HUES48 (cell line): ENCODE measurements around the gene GPR146.
"Not testable (repeated sequence)": the region's sequence is repeated elsewhere in the genome, so short reads cannot be mapped to it uniquely, and the experiment has no call there.

Source experiments
- H3K27ac ChIP-seq: one replicate; pipeline ENCODE4 v1.7.0; 2013; ENCODE audit warnings: low read depth, low read length, inconsistent platforms
- H3K27me3 ChIP-seq: 2 replicates; pipeline ENCODE4 v1.6.1; 2013; ENCODE audit warnings: mild to moderate bottlenecking, low read length; ENCODE audit not compliant: control insufficient read depth, insufficient read depth
- H3K36me3 ChIP-seq: 2 replicates; pipeline ENCODE4 v1.6.1; 2013; ENCODE audit warnings: low read length; ENCODE audit not compliant: control insufficient read depth, insufficient read depth
- H3K4me1 ChIP-seq: 2 replicates; pipeline ENCODE4 v1.6.1; 2013; ENCODE audit warnings: mild to moderate bottlenecking, low read length; ENCODE audit not compliant: control insufficient read depth, insufficient read depth
- H3K4me3 ChIP-seq: 2 replicates; pipeline ENCODE4 v1.5.1; 2013; ENCODE audit warnings: mild to moderate bottlenecking, low read depth, low read length
- H3K9ac ChIP-seq: 2 replicates; pipeline ENCODE4 v1.6.1; 2013; ENCODE audit warnings: mild to moderate bottlenecking, low read depth, low read length, moderate library complexity
- H3K9me3 ChIP-seq: 2 replicates; pipeline ENCODE4 v1.6.1; 2013; ENCODE audit warnings: low read length; ENCODE audit not compliant: control insufficient read depth, insufficient read depth

Gene GPR146

DNA sequence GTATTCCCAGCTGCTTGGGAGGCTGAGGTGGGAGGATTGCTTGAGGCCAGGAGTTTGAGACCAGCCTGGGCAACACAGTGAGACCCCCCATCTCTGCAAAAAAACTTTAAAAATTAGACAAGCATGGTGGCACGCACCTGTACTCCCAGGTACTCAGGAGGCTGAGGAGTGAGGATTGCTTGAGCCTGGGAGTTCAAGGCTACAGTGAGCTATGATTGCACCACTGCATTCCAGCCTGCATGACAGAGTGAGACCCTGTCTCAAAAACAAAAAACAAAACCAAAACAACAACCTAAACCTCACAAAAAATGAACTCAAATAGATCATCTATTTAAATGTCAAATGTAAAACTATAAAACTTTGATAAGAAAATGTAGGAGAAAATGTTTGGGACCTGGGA lies 4.1 kb upstream of the GPR146 start:
- H3K27me3 ChIP-seq, H3K9me3 ChIP-seq, H3K9ac ChIP-seq, H3K27ac ChIP-seq, H3K4me3 ChIP-seq, H3K36me3 ChIP-seq: not testable (repeated sequence)
- peaks cover 11% of the 10 kb centered on the region for H3K4me1 ChIP-seq

GRCh38 chr7:1040790-1041189 lies 3.6 kb upstream of the GPR146 start:
- H3K27me3 ChIP-seq = no peaks in the 10 kb centered on the region
- peaks cover under 1% of the 10 kb centered on the region; the same call in 1 of the 2 replicates for H3K9me3 ChIP-seq
- no peak overlapping the region for H3K27ac ChIP-seq
- H3K4me3 ChIP-seq = peak overlapping the region; percentile 41; the same call in 1 of the 2 replicates
- H3K4me1 ChIP-seq = peaks cover 12% of the 10 kb centered on the region
- H3K36me3 ChIP-seq = no peaks in the 10 kb centered on the region
- no peak overlapping the region for H3K9ac ChIP-seq

DNA sequence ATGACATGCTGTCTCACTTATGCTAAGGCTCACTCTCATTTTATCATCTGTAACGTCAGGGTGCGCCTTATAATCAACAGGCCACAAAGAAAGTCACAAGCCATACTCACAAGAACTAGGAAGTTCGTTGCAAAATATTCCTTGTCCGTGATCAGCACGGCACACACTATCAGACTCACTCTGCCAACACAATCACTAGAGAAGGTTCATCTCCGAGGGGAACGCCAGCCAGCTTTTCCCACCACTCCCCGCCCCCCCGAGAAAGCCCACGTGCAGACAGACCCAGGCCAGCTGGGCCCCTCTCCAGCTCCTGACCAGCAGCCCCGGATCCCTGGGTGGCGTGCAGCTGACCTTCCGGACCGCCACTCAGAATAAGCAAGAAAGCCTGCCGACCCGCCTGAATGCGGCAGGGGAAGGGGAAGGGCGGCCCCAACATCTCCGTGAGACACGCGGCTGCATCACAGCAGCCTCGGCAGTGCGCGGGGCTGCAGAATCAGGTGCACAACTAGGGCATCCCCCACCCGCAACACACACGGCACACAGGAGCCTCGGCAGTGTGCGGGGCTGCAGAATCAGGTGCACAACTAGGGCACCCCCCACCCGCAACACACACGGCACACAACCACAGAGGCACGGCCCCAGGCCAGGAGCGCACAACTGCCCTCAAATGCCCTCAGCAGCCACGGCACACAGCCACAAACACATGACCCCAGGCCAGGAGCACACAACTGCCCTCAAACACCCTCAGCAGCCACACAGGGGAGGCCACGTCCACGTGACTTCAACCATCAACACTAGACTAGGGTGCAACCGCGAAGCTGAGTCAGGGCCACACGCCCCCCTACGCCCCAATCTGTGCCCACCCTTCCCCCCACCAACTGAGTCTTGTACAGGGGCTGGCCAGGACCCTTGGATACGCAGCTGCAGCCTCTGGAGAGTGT lies 2.5 kb upstream of the GPR146 start:
- no peaks in the 10 kb centered on the region for H3K27me3 ChIP-seq
- H3K27ac ChIP-seq = no peak overlapping the region
- H3K9ac ChIP-seq = no peak overlapping the region
- H3K4me1 ChIP-seq = peaks cover 12% of the 10 kb centered on the region
- H3K4me3 ChIP-seq = 0 out of 2 replicates have a peak overlapping the region, but pooled peaks have one; percentile 21
- H3K36me3 ChIP-seq = no peaks in the 10 kb centered on the region
- no peaks in the 10 kb centered on the region for H3K9me3 ChIP-seq

- Histone ChIP-seq H3K27me3 (no peaks in the 10 kb centered on the region), H3K4me3 (no peak overlapping the region), H3K4me1 (peaks cover 12% of the 10 kb centered on the region), H3K9me3 (no peaks in the 10 kb centered on the region), H3K27ac (no peak overlapping the region), H3K9ac (no peak overlapping the region), H3K36me3 (no peaks in the 10 kb centered on the region)
These were observed 1.9 kb upstream of the GPR146 start for GRCh38 chr7:1042492-1042833.

GRCh38 chr7:1043552-1044188 lies 676 bp upstream of the GPR146 start:
- Histone ChIP-seq H3K36me3 (no peaks in the 10 kb centered on the region), H3K4me3 (peak overlapping the region; percentile 61), H3K9ac (peak overlapping the region; percentile 73), H3K27ac (peak overlapping the region; percentile 93), H3K27me3 (no peaks in the 10 kb centered on the region), H3K9me3 (no peaks in the 10 kb centered on the region), H3K4me1 (peaks cover 12% of the 10 kb centered on the region)

DNA sequence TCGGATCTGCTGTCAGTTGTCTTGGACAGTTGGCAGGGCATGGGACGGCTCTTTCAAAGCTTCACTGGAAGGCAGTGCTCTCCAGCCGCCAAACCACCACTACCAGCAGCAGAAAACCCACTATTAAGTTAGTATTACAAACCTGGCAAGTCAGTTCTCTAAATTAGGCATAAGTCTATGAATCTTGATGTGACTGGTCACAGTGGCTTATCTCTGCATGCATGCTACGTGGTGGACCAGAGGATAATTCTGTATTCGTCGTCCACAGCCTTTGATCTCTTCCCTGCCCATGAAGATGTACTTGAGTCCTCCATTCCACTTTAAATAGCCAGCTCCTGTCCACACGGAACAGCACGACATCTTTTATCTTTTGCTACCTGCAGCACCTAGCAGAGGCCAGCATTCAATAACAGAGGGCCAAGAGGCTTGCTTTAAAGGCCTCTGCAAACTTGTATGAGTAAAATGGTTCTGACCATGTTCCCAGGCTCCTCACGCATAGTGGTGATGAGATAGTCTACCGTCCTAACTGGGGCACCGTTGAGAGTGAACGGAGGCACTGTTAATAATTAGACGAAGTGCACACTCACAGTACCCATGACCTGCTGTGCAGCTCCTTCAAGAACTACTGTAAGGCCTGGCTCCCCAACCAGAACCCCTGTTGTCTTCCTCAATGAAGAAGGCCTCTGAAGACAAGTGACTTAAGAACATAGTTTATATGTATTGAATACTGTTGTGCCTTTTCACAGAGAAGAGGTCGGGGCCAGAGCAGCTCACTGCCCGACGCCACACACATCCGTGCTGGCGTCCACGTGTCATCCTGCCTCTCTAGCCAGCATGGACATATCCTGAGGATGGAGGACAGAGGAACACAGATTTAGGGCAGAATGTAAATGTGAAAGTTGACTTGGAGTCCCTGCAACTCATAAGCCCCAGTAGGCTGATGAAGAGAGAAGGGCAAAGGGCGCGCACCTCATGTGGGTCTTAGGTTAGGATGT lies 1.0 kb downstream of the GPR146 start:
- Histone ChIP-seq H3K9me3 (no peaks in the 10 kb centered on the region), H3K27me3 (no peaks in the 10 kb centered on the region), H3K4me3 (peak overlapping the region; percentile 76), H3K36me3 (no peaks in the 10 kb centered on the region), H3K9ac (no peak overlapping the region), H3K4me1 (peaks cover 12% of the 10 kb centered on the region), H3K27ac (peak overlapping the region; percentile 91)

- Histone ChIP-seq H3K27me3 (no peaks in the 10 kb centered on the region), H3K27ac (no peak overlapping the region), H3K4me1 (peaks cover 12% of the 10 kb centered on the region), H3K9me3 (no peaks in the 10 kb centered on the region), H3K9ac (no peak overlapping the region), H3K36me3 (no peaks in the 10 kb centered on the region), H3K4me3 (no peak overlapping the region)
These were observed 2.7 kb downstream of the GPR146 start for GRCh38 chr7:1046722-1047679.

- peaks cover 16% of the 10 kb centered on the region for H3K4me1 ChIP-seq
- no peak overlapping the region for H3K4me3 ChIP-seq
- H3K27ac ChIP-seq = no peak overlapping the region
- no peaks in the 10 kb centered on the region for H3K27me3 ChIP-seq
- no peaks in the 10 kb centered on the region for H3K9me3 ChIP-seq
- H3K36me3 ChIP-seq = no peaks in the 10 kb centered on the region
- no peak overlapping the region for H3K9ac ChIP-seq
These were observed 4.8 kb downstream of the GPR146 start for GRCh38 chr7:1049006-1049741.

- Histone ChIP-seq H3K9me3 (no peaks in the 10 kb centered on the region), H3K27ac (no peak overlapping the region), H3K36me3 (no peaks in the 10 kb centered on the region), H3K4me1 (peaks cover 16% of the 10 kb centered on the region), H3K9ac (no peak overlapping the region), H3K4me3 (no peak overlapping the region), H3K27me3 (no peaks in the 10 kb centered on the region)
These were observed 5.5 kb downstream of the GPR146 start for GRCh38 chr7:1049801-1050200.
